Measurements from ENCODE around the gene SSNA1.

The SSNA1 gene

DNA sequence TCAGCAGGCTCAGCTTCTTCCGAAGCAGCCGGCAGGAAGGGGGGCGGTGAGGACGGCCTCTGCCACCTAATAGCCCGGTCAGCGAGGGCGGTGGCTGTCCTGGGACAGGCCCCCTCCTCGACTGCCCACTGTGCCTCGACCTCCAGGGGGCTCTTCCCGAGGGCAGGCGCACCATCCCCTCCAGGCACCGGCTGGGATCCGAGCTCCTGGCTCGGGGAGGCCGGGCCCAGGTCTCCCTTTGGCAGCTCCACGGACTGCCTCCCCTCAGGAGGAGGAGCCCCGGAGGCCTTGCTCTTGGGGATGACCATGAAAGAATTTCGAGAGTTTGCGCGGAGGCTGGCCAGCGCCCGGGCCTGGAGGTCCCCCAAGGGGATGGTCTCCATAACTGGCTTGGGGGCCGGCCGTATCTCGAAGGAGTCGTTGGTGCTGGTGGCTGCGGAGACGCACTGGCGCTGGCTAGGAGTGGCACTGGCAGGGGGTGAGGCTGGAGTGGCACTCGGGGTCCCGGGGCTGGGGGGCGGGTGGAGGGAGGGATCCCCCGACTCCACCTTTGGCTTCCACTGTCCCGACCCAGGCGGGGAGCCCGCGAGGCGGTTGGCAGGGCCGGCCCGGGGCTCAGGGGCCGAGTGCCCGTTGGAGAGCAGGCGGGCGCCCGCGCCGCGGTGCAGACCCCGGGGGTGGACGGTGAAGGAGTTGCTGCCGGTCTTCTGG lies 11.1 kb downstream of the SSNA1 start:
- no peak for DNase-seq (ENCODE audit: low read depth in 4 of 4, low spot score in 1 of 4)

DNA sequence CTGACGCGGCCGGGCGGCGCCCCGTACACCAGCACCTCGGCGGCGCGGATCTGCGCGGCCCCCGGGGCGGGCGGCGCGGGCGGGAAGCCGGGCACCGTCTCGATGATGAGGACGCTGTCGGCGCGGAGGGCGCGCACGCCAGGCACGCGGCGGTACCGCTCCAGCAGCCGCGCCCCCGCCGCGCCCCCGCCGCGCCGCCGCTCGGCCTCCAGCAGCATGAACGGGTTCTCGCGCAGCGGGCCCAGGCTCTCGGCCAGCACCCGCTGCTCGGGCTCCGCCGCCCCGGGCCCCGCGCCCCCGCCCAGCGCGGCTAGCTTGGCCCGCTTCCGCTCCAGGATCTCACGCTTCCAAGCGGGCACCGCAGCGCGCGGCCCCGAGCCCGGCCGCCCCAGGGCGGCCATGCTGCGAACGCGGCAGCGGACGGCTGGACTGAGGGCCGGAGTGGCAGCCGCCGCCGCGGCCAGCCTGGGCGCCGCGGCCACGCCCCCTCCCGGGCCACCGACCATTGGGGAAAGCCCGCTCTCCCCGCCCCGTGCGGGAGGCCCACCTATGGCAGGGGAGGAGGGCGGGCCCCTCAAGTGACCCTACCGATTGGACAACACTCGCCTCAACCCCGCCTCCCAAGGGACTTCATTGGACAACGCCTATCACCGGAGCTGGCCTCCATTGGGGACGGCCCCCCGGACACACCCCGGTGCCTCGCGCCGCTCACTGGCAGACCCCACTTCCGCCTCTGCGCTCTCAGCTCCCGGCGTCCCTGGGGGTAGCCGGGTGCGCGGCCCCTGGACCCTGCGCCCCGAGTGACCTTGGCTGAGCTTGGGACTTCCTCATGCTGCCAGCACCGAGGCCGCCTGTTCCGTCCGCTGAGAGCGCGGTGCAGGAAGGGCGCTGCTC lies 12.1 kb downstream of the SSNA1 start, which contains the start of gene TPRN:
TPRN (minus strand) TSS at position 431 of the 894 bp plus-strand sequence; CDS start at position 401, 30 bp downstream.
- DNase-seq (ENCODE audit: low read depth in 4 of 4, low spot score in 1 of 4) = peak; percentile 87 to 99 (median 97)

DNA sequence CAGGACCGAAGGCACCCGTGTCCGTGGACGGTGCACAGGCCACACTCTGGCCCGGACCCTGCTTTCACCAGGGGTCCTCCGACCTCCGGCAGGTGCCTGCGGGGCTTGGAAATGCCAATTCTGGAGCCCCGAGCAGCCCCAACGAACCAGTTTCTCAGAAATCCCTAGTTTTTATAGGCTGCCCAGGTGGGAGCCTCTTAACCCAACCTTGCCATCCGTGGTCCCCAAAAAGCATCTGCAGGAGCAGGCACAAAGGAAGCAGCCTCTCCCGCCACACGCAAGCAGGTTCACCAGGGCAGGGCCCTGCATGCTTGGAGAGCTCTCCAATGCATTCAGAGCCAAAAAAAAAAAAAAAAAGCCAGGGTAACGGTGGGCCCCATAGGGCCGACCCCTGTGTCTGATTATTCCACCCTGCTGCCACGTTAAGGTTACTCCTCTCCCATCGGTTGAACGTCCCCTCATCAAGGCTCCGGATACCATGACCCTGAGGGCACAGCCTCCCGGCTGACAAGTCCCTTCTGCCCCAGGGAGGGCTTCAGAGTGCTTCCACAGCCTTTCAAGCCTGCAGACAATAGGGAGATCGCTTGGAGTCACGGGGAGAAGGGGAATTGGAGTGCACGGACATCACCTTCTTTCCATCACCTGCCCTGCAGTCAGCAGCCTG lies 12.9 kb downstream of the SSNA1 start:
- DNase-seq (ENCODE audit: low read depth in 4 of 4, low spot score in 1 of 4) = no peak

DNA sequence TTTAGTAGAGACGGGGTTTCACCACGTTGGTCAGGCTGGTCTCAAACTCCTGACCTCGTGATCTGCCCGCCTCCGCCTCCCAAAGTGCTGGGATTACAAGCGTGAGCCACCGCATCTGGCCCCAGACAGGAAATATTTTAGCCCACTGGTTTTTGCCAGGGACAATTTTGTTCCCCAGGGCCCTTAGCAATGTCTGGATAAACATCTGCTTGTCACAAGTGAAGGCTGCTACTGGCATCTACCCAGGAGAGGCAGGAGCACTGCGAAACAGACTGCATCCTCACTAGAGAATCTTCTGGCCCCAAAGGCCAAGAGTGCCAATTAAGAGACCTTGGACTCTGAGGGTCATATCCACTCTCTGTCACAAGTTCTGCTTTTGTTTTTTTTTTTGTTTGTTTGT lies 14.5 kb downstream of the SSNA1 start:
- DNase-seq (ENCODE audit: low read depth in 4 of 4, low spot score in 1 of 4) = no peak

DNA sequence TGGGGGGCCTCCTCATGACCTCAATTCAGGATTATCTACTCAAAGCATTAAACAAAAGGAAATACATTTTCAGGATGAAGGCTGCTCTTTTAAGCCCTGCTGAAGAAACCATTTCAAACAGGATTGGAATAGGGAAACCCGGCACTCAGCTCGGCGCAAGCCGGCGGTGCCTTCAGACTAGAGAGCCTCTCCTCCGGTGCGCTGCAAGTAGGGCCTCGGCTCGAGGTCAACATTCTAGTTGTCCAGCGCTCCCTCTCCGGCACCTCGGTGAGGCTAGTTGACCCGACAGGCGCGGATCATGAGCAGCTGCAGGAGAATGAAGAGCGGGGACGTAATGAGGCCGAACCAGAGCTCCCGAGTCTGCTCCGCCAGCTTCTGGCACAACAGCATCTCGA lies 16.3 kb downstream of the SSNA1 start:
- no peak for DNase-seq (ENCODE audit: low read depth in 4 of 4, low spot score in 1 of 4)

DNA sequence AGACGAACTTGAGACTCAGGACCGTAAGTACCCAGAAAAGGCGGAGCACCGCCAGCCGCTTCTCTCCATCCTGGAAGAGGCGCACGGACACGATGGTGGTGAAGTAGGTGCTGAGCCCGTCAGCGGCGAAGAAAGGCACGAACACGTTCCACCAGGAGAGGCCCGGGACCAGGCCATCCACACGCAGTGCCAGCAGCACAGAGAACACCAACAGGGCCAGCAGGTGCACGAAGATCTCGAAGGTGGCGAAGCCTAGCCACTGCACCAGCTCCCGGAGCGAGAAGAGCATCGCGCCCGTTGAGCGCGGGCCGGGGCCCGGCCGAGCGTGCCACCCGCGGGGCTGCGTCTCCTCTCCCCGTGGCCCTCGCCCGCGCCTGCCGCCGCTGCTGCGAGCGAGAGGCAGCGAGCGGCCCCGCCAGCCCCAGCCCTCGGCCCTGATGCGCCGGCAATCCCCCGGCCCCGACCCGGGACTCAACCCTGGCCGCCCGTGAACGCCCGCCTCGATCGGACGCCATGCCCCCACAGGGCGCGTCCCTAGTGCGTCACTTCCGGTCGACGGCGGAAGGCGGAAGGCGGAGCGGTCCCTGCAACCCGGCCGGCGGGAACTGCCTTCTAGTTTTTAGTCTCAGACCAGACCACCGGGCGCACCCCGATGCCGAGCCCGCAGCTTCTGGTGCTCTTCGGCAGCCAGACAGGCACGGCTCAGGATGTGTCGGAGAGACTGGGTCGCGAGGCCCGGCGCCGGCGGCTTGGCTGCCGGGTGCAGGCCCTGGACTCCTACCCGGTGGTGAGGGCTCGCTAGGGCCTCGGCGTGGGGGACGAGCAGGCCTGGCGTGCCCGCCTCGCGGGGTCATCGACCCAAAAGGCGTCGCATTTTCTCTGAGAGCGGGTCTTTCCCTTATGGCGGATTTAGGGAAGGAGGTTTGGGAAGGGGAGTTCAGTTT lies 16.9 kb downstream of the SSNA1 start, which contains the start of the genes NDOR1 and TMEM203:
NDOR1 (plus strand) TSS at position 575 of the 944 bp plus-strand sequence; CDS start at position 653, 78 bp downstream.
TMEM203 (minus strand) TSS at position 523 of the 944 bp plus-strand sequence; CDS start at position 289, 234 bp downstream.
- peak; percentile 90 to 97 (median 94) for DNase-seq (ENCODE audit: low read depth in 4 of 4, low spot score in 1 of 4)

DNA sequence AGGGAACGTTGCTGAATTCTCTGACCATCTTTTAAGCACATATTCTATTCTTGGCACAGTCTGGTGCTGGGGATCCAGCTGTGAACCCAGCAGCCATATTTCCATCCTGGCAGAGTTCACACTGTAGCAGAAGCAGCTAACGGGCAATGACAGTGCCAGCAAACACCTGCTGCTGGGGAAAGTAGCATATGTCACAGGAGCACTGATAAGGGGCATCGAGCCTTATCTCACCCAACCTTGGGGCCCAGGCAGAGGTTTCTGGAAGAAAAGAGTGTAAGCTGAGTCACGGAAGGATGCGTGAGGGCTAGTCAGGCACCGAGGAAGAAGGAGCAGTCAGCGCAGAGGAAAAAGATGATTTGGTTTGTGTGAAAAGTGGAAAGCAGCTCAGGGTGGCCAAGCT lies 18.1 kb downstream of the SSNA1 start:
- no peak for DNase-seq (ENCODE audit: low read depth in 4 of 4, low spot score in 1 of 4)

DNA sequence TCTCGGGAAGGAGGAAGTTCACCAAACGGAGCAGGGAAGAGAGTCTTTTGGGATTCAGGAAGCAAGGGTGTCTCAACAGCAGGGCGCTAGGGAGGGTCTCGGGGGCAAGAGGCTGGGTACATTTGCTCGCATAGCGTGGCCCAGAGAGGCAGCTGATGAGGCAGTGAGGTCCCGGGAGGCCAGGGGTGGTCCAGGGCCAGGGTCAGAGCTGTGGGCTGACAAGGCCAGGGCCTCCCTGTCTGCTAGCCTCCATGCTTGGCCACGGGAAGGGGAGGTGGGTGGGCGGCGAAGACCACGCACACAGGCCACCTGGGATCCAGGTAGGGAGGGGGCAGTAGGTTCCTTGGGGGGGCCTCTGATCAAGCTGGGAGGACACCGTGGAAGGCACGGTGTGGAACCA lies 23.1 kb downstream of the SSNA1 start:
- DNase-seq (ENCODE audit: low read depth in 4 of 4, low spot score in 1 of 4) = no peak

DNA sequence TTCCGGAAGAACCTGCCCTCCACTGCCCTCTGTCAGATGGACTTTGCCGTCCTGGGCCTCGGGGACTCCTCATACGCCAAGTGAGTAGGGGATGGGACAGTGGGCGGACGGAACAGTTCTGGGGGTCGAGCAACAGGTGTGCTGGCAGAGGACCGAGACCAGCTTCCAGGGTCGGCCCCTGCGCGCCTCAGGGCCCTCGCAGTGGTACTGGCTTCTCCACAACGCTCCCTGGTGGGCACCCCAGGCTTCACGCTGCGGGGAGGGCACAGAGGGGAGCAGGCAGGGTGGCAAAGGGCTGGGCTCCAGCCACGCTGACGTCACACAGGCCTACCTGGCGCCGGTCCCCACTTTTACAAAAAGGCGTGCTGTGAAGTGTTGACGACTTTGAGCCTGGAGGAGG lies 24.0 kb downstream of the SSNA1 start:
- DNase-seq (ENCODE audit: low read depth in 4 of 4, low spot score in 1 of 4) = no peak

DNA sequence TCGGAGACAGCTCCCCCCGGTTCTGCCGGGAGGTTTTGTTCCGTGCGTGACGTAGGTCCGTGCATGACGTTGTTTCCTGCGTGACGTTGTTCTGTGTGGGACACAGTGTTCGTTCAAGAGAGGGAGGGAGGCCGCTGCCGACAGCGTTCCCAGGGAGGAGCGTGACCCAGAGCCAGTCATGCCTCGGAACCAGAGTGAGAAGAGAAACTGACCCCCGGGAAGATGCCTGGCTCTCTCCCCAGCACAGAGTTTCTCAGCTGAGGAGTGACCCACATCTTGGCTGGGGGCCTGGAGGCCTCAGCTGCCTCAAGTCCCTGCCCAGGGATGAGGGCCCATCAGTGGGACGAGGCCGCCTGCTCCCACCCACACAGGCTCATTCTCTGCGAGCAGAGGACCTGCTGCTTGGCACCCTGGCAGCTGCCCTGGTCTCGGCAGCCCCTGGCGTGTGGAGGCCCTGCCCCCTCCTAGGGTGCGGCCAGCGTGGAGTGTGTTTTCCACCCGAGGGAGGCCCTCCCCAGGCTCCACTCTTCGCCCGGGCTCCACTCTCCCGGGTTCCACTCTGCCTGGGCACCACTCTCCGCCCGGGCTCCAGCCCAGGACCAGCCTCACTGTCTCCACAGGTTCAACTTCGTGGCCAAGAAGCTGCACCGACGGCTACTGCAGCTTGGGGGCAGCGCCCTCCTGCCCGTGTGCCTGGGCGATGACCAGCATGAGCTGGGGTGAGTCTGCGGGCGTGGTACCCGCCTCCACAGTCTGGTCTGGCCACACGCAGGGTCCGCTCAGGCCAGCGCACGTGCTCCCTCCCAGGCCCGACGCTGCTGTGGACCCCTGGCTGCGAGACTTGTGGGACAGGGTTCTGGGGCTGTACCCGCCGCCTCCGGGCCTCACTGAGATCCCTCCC lies 24.9 kb downstream of the SSNA1 start:
- DNase-seq (ENCODE audit: low read depth in 4 of 4, low spot score in 1 of 4) = no peak

DNA sequence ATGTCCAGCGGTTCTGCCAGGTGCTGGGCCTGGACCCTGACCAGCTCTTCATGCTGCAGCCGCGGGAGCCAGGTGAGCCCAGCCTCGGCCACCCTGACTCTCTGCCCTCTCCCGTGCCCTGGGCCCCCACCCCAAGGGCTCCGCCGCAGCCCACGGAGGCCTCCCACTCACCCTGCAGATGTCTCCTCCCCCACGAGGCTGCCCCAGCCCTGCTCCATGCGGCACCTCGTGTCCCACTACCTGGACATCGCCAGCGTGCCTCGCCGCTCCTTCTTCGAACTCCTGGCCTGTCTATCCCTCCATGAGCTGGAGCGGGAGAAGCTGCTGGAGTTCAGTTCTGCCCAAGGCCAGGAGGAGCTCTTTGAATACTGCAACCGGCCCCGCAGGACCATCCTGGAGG lies 26.1 kb downstream of the SSNA1 start:
- no peak for DNase-seq (ENCODE audit: low read depth in 4 of 4, low spot score in 1 of 4)

DNA sequence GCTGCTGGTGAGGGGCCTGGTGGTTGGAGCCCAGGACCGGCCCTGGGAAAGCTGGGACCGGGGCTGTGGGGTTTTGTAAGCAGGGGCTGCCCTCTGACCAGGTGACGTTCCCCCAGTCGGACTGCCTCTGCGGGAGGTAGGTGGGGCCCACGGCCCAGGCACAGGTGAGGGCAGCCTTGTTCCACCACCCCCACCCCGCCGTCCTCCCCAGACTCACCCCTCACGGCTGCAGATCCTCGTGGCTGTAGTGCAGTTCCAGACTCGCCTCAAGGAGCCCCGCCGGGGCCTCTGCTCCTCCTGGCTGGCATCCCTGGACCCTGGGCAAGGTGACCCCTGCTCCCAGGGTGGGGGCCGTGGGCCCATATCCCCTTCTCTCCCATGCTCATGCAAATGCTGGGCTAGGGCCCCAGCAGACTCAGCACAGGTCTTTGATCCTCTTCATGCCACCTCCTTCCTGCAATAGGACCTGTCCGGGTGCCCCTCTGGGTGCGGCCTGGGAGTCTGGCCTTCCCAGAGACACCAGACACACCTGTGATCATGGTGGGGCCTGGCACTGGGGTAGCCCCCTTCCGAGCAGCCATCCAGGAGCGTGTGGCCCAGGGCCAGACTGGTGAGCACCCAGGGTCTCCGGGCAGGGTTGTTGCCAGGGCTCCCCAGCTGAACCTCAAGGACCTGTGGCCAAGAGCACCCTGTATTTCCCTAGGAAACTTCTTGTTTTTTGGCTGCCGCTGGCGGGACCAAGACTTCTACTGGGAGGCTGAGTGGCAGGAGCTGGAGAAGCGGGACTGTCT lies 26.9 kb downstream of the SSNA1 start:
- no peak for DNase-seq (ENCODE audit: low read depth in 4 of 4, low spot score in 1 of 4)

DNA sequence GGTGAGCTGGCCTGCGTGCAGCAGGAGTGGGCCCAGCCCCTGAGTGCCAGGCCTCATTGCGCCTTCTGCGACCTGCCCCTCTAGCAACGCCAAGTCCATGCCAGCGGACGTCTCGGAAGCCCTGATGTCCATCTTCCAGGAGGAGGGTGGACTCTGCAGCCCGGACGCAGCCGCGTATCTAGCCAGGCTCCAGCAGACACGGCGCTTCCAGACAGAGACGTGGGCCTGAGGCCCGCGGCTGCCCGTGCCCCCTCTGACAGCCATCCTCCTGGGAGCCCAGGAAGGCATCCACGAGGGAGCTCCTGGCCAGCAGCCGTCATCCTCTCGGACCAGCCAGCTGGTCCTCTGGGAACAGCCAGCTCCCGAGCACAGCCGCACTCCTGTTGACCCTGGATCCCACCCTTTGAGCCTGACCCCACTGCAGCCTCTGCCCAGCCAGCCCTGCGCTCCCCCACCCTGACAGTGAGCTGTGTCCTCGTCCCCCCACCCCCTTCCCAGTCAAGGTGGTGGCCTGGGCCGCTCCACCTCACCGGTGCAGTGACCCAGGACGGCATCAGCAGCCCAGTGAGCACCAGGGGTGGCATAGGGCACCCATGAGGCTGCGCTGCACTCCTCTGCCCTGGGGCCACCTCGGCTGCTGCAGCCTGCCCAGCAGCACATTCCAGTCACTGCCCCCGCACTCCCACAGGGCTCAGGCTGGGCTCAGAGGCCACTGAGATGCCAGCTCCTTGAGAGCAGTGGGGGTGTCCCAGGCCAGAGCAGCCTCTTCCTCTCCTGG lies 27.9 kb downstream of the SSNA1 start:
- no peak for DNase-seq (ENCODE audit: low read depth in 4 of 4, low spot score in 1 of 4)

DNA sequence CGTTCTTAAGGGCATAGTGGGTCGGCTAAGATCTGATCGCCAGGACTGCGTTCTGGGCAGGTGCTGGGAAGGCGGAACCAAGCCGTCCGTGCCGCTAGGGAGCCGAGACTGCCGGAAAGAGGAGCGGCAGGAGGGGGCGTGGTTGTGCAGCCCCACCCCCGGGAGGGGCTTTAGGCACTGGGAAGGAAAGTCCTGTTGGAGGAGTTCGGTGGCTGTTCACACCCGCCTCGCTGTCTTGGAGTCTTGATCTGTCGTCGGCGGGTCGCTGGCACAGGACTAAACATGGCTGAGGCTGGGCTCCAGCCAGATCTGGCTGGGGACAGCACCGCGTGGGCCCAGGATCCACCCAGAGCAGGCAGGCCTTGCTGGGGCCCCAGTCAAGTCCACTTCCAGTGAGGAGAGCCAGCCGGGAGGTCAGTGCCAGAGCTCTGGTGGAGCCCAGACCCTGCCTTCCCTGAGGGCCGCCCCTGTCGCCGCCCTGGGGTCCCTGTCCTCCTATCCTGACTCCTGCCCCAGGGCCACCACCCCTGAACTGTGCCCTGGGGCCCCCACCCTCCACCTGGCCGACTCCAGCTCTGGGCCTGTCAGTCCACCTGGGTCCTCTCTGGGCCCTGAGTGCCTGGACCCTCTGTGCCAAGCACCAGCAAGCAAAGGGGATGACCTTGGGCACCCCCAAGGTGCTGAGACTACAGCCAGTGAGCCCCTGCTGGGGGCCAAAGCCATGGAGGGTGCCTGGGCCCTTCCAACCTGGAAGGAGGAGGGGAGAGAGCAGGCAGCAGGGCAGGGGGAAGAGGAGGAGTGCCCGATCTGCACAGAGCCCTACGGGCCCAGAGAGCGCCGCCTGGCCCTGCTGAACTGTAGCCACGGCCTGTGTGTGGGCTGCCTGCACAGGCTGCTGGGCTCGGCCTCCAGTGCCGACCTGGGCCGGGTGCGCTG lies 29.1 kb downstream of the SSNA1 start:
- no peak for DNase-seq (ENCODE audit: low read depth in 4 of 4, low spot score in 1 of 4)

DNA sequence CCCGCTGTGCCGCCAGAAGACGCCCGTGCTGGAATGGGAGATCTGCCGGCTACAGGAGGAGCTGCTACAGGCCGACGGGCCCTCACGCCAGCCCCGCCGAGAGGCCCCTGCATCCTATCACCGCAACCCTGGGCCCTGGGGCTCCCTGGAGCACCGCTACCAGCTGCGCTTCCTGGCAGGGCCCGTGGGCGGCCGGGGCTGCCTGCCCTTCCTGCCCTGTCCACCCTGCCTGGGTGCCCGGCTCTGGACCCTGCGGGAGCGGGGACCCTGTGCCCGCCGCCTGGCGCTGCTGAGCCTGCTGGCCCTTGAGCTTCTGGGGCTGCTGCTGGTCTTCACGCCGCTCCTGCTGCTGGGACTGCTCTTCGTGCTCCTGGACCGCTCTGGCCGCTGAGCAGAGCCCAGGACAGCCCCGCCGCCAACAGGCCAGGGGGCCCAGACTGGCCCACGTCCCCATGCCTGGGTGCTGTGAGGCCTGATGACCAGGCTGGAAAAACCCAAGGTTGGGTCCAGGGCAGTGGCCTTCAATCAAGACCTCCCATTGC lies 29.8 kb downstream of the SSNA1 start:
- no peak for DNase-seq (ENCODE audit: low read depth in 4 of 4, low spot score in 1 of 4)

DNA sequence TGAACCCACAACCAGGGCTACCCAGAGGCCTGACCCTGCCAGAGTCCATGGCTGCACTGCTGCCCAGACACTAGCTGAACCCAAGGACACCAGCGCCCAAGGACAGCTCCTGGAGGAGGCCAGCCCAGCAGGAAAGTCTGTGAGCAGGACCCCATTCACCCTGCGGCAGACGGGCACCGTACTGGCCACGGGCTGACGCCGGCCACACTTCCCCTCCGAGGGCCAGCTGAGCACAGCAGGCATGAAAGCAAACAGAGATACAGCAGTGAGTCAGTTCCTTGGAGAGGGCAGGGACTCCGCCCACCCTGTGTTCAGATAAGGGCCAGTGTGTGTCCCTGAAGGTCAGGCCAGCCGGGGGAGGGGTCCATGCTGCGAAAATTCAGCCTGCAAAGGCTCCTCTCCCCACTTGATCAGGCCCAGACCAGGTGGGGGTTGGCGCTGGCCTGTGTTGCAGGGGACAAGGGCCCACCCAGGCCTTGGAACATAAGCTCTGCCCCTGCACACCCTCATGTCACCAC lies 30.3 kb downstream of the SSNA1 start:
- no peak for DNase-seq (ENCODE audit: low read depth in 4 of 4, low spot score in 1 of 4)

Measured in stimulated activated CD4-positive, alpha-beta T cell treated with anti-CD3 and anti-CD28 coated beads, Interleukin-1b, Interleukin-23, amount 100 ng/mL, for 24 hours (primary cell).